PFSK-1 (cell line): ENCODE results near the gene CELF4.

Experiments used
- FOXP2 ChIP-seq: optimal IDR thresholded peaks from 2 replicates; pipeline ENCODE3; 2011; ENCODE audit warnings: borderline replicate concordance, control low read depth, inconsistent platforms; ENCODE audit not compliant: insufficient read depth; ENCODE audit errors: extremely low read length, extremely low read depth
- POLR2AphosphoS5 ChIP-seq: IDR thresholded peaks from 2 replicates; pipeline ENCODE4 v1.6.1; 2012; ENCODE audit warnings: low read depth, mild to moderate bottlenecking, control low read depth, low read length, moderate library complexity
- REST ChIP-seq, 2 experiments: IDR thresholded peaks; 2 replicates each; pipeline versions ENCODE4 v1.6.1 to v1.8.0; 2011 to 2012; ENCODE audit warnings: low read depth in 2 of 2, low read length in 2 of 2, control low read depth in 1 of 2, inconsistent platforms in 1 of 2, mild to moderate bottlenecking in 1 of 2, moderate library complexity in 1 of 2; ENCODE audit not compliant: insufficient read depth in 1 of 2
- SIN3A ChIP-seq: IDR thresholded peaks from 2 replicates; pipeline ENCODE4 v1.6.1; 2012; ENCODE audit warnings: mild to moderate bottlenecking, low read length, moderate library complexity, borderline replicate concordance; ENCODE audit not compliant: insufficient read depth
- TAF1 ChIP-seq: IDR thresholded peaks from 2 replicates; pipeline ENCODE4 v1.6.1; 2012; ENCODE audit warnings: low read length, control low read depth, borderline replicate concordance; ENCODE audit not compliant: insufficient read depth

GRCh38 chr18:37537868-37538525 is 27.6 kb downstream of the CELF4 start:
- no peak for TF ChIP-seq TAF1
- no peak for TF ChIP-seq SIN3A
- TF ChIP-seq POLR2AphosphoS5: no peak
- no peak for TF ChIP-seq REST (IDR thresholded peaks at IDR 0.05; ENCODE audit: insufficient read depth in 1 of 2, low read depth in 2 of 2, low read length in 2 of 2)
- no peak for TF ChIP-seq FOXP2
